Brain microvascular endothelial cell (primary cell): ENCODE measurements around the gene JARID2.

Experiments
- DNase-seq: peaks from one replicate; pipeline ENCODE4 v3.0.0-alpha.2; 2020
- H3K27ac ChIP-seq: fragments of 250-450 bp; sonication (Bioruptor Pico); 2 replicates; pipeline ENCODE4 v1.5.1; 2020; ENCODE audit warnings: mild to moderate bottlenecking, moderate library complexity
- H3K27me3 ChIP-seq: fragments of 250-450 bp; sonication (Bioruptor Pico); replicated peaks from 2 replicates; pipeline ENCODE4 v1.5.1; 2020; ENCODE audit warnings: mild to moderate bottlenecking
- H3K36me3 ChIP-seq: fragments of 250-450 bp; sonication (Bioruptor Pico); replicated peaks from 2 replicates; pipeline ENCODE4 v1.5.1; 2020; ENCODE audit warnings: mild to moderate bottlenecking
- H3K4me3 ChIP-seq: 2 replicates; pipeline ENCODE4 v1.5.1; 2011; ENCODE audit warnings: low read depth, mild to moderate bottlenecking, control low read depth, low read length, moderate library complexity
- CTCF ChIP-seq: IDR thresholded peaks from 2 replicates; pipeline ENCODE4 v1.5.1; 2011; ENCODE audit warnings: low read depth, mild to moderate bottlenecking, moderate library complexity, low read length, control low read depth, inconsistent platforms; ENCODE audit errors: missing control alignments
- in situ Hi-C: cut with HindIII; loops from 2 replicates; pipeline ENCODE4 v1.10.0; 2017; ENCODE audit warnings: low sequenced_read_pairs, low pct_ligation_motif_present

The JARID2 gene

GRCh38 chr6:15366879-15367278 is 121.0 kb downstream of the JARID2 start:
- TF ChIP-seq CTCF: no peak
- Histone ChIP-seq H3K36me3 (no peaks in the 10 kb centered on the region), H3K4me3 (no peak overlapping the region), H3K27ac (no peak overlapping the region), H3K27me3 (no peaks in the 10 kb centered on the region)
- no peak for DNase-seq
- in situ Hi-C loops: no loop called here

- Histone ChIP-seq H3K27me3 (no peaks in the 10 kb centered on the region), H3K4me3 (no peak overlapping the region), H3K27ac (no peak overlapping the region), H3K36me3 (no peaks in the 10 kb centered on the region)
- no peak for TF ChIP-seq CTCF
- in situ Hi-C loops: no loop called here
- DNase-seq: no peak
Observed at GRCh38 chr6:15368186-15368585, 122.3 kb downstream of the JARID2 start.

GRCh38 chr6:15368873-15369272 is 123.0 kb downstream of the JARID2 start:
- DNase-seq: no peak
- H3K27ac ChIP-seq: no peak overlapping the region
- no peaks in the 10 kb centered on the region for H3K36me3 ChIP-seq
- no peaks in the 10 kb centered on the region for H3K27me3 ChIP-seq
- in situ Hi-C loops: no loop called here
- TF ChIP-seq CTCF: no peak
- H3K4me3 ChIP-seq: no peak overlapping the region

GRCh38 chr6:15369838-15370237 is 124.0 kb downstream of the JARID2 start:
- Histone ChIP-seq H3K36me3 (no peaks in the 10 kb centered on the region), H3K4me3 (no peak overlapping the region), H3K27me3 (no peaks in the 10 kb centered on the region), H3K27ac (no peak overlapping the region)
- in situ Hi-C loops: no loop called here
- no peak for DNase-seq
- no peak for TF ChIP-seq CTCF

- H3K4me3 ChIP-seq: no peak overlapping the region
- DNase-seq: no peak
- H3K27me3 ChIP-seq: no peaks in the 10 kb centered on the region
- in situ Hi-C loops: no loop called here
- TF ChIP-seq CTCF: no peak
- H3K36me3 ChIP-seq: no peaks in the 10 kb centered on the region
- no peak overlapping the region for H3K27ac ChIP-seq
Observed at GRCh38 chr6:15370733-15371671, 125.1 kb downstream of the JARID2 start.
